CD4-positive, alpha-beta T cell treated with Interleukin-15 for 4 hours (primary cell): Measurements from ENCODE around the gene DYRK1A.
"Not testable (repeated sequence)": the region's sequence is repeated elsewhere in the genome, so short reads cannot be mapped to it uniquely, and the experiment has no call there.

ENCODE experiments used
- DNase-seq: peaks from one replicate; pipeline ENCODE4 v3.0.0-alpha.2; 2020; ENCODE audit warnings: low spot score

DYRK1A gene

GRCh38 chr21:37484535-37485474, 118.2 kb downstream of the DYRK1A start:
- DNase-seq, result no peak

- DNase-seq, result no peak
Observed at GRCh38 chr21:37489553-37489952, 123.0 kb downstream of the DYRK1A start.

GRCh38 chr21:37490084-37490483, 123.5 kb downstream of the DYRK1A start:
- DNase-seq, result no peak

GRCh38 chr21:37496972-37497371, 130.4 kb downstream of the DYRK1A start:
- peak; percentile 19 for DNase-seq

- no peak for DNase-seq
Observed at GRCh38 chr21:37498664-37499063, 132.1 kb downstream of the DYRK1A start.

- DNase-seq, result no peak
Observed at GRCh38 chr21:37502947-37503346, 136.4 kb downstream of the DYRK1A start.

GRCh38 chr21:37503848-37504467, 137.4 kb downstream of the DYRK1A start:
- DNase-seq, result no peak

GRCh38 chr21:37505963-37506362, 139.4 kb downstream of the DYRK1A start:
- no peak for DNase-seq

GRCh38 chr21:37507716-37508115, 141.1 kb downstream of the DYRK1A start:
- DNase-seq, result no peak

- no peak for DNase-seq
Observed at GRCh38 chr21:37508341-37508740, 141.8 kb downstream of the DYRK1A start.

GRCh38 chr21:37509802-37510393, 143.3 kb downstream of the DYRK1A start:
- DNase-seq, result no peak

- no peak for DNase-seq
Observed at GRCh38 chr21:37511848-37512247, 145.3 kb downstream of the DYRK1A start.

GRCh38 chr21:37513383-37513782, 146.8 kb downstream of the DYRK1A start:
- no peak for DNase-seq

- no peak for DNase-seq
Observed at GRCh38 chr21:37514038-37514667, 147.6 kb downstream of the DYRK1A start.

GRCh38 chr21:37516998-37517397, 150.4 kb downstream of the DYRK1A start:
- DNase-seq, result no peak

- DNase-seq, result no peak
Observed at GRCh38 chr21:37520801-37521200, 154.2 kb downstream of the DYRK1A start.

- no peak for DNase-seq
Observed at GRCh38 chr21:37521658-37522057, 155.1 kb downstream of the DYRK1A start.

GRCh38 chr21:37522641-37523295, 156.2 kb downstream of the DYRK1A start:
- no peak for DNase-seq

GRCh38 chr21:37524944-37525343, 158.4 kb downstream of the DYRK1A start:
- DNase-seq, result not testable (repeated sequence)

- no peak for DNase-seq
Observed at GRCh38 chr21:37525810-37526209, 159.2 kb downstream of the DYRK1A start.

GRCh38 chr21:37527103-37527502, 160.5 kb downstream of the DYRK1A start:
- no peak for DNase-seq

- DNase-seq, result no peak
Observed at GRCh38 chr21:37527716-37528115, 161.1 kb downstream of the DYRK1A start.
